ENCODE results near the gene LMNTD1. TPM values are rescaled to one million over a fixed set of nuclear protein-coding genes. Genes with fewer than 3 reads are reported as not detected.

Gene LMNTD1
- total RNA-seq, 2 donors from 2014 or later: not detected

DNA sequence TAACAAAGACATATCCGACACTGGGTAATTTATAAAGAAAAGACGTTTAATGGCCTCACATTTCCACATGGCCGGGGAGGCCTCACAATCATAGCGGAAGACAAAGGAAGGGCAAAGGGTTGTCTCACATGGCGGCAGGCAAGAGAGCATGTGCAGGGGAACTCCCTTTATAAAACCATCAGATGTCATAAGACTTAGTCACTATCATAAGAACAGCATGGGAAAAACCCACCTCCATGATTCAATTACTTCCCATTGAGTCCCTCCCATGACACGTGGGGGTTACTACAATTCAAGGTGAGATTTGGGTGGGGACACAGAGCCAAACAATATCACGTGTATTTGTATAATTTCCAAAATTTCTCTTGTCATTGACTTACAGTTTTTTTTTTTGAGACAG is 5.5 kb upstream of the LMNTD1 start:
- DNase-seq (ENCODE audit: low spot score): no peak
- intact Hi-C loops (cut with DNase I): no loop called here

- no peak for DNase-seq (ENCODE audit: low spot score)
- intact Hi-C loops (cut with DNase I): no loop called here
Observed at GRCh38 chr12:25557830-25558436, 4.8 kb upstream of the LMNTD1 start.

DNA sequence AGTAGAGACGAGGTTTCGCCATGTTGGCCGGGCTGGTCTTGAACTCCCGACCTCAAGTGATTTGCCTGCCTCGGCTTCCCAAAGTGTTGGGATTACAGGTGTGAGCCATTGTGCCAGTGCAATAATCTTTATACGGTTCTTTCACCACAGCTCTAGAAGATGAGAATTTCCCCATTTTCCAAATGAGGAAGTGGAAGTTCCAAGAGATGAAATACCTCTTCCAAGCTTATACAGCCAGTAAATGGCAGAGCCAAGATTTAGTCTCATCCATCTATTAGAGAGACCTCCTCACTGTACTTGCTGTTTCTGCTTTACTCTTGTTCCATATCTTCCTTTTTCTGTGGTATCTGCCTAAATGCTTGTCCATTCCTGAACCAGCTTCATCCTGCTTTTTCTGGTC is 3.1 kb upstream of the LMNTD1 start:
- intact Hi-C loops (cut with DNase I): no loop called here
- DNase-seq (ENCODE audit: low spot score): no peak

DNA sequence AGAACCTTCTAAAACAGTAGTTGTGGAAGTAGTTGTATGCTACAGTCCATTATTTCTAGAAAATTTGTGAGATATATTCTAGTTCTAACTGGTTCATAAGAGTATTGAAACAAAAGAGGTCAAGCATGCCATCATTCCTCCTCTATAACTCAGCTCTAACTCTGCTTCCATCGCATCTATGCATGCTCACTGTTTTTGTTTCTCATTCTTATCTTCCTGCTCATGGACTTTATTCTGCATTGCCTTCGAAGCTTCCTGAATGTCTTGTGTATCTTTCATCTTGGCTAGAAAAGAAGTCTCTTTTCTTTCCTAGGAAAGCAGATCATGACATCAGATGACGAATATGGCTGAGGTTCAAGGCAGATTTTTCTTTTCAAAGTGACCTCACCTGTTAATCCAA is 402 bp downstream of the LMNTD1 start:
- no peak for DNase-seq (ENCODE audit: low spot score)
- intact Hi-C loops (cut with DNase I): no loop called here

DNA sequence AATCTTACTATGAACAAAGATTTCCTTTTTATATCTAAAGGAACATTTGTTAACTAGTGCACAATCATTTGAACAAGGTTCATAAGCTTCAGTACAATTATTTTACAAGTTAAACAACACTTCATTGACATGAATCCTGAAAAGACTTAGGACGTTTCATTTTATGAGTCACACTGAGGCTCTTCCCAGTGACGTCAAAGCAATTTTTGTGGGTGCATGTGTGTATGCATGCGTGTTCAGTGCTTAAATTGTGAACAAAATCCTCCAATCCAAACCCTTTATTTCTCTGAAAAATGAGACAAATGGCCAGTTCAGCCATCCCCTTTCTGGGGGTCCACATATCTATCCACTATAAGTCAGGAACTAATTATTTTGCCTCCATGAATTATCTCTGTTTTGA is 2.9 kb downstream of the LMNTD1 start:
- intact Hi-C loops (cut with DNase I): loop anchor here in 1 of 2 donors (2.0 kb wide), 1 partner anchor 65 kb away; no protein-coding TSS in a partner anchor
- no peak for DNase-seq (ENCODE audit: low spot score)

GRCh38 chr12:25549120-25549519 is 4.0 kb downstream of the LMNTD1 start:
- no peak for DNase-seq (ENCODE audit: low spot score)
- intact Hi-C loops (cut with DNase I): no loop called here

- no peak for DNase-seq (ENCODE audit: low spot score)
- intact Hi-C loops (cut with DNase I): no loop called here
Observed at GRCh38 chr12:25546318-25546717, 6.8 kb downstream of the LMNTD1 start.

DNA sequence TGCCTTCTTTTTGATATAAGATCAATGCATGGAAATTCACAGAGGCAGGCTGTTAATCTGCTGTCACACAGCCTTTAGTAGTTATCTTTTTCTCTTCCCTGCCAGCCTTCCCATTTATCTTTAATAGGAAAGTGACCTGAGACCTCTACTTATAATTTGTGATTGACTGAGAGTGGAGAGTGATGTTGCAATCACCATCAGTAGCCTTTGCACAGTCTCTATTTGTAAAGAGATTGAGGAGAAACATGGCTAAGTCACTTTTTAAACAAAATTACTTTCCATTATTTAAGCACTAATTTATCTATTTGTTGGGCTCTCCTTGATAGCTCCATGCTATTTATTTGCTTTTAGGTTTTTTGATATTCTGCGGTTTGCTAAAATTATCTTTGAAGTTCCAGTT is 19.9 kb downstream of the LMNTD1 start:
- intact Hi-C loops (cut with DNase I): no loop called here
- no peak for DNase-seq (ENCODE audit: low spot score)

GRCh38 chr12:25531502-25532052 is 21.5 kb downstream of the LMNTD1 start:
- DNase-seq (ENCODE audit: low spot score): no peak
- intact Hi-C loops (cut with DNase I): no loop called here

DNA sequence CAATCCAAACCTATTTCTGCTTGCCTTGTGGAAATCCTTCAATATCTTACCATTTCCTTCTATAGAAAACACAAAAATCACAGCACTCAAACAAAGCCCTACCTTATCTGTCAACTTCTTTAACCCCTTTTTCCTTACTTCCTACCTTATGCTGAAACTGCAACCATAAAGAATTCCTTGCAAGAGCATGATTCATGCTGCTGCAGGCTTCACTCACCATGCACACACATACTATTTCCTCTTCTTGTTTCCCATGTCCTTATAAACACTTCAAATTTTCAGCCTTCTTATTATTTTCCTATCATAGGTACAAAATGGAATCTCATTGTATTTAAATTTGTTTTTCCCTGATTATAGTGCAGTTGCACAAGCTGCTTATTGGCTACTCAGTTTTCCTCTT is 23.3 kb downstream of the LMNTD1 start:
- intact Hi-C loops (cut with DNase I): no loop called here
- no peak for DNase-seq (ENCODE audit: low spot score)

DNA sequence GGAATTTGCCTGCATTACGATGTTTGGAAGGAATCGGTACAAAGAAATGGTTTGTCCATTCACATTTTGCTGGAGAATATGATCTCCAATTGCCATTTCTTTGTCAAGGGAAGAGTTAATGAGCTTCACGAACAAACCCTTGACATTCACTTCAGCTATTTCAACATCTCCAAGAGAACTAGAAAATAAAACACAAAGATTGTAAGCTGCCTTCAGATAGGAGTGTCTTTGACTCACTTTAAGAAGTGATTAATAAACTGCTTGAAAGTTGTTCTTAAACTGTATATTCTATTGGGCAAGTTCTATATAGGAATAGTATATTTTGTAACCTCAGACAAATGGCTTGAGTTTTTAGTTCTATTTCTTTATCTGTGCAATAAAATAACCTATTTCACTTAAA is 26.3 kb downstream of the LMNTD1 start:
- no peak for DNase-seq (ENCODE audit: low spot score)
- intact Hi-C loops (cut with DNase I): no loop called here

DNA sequence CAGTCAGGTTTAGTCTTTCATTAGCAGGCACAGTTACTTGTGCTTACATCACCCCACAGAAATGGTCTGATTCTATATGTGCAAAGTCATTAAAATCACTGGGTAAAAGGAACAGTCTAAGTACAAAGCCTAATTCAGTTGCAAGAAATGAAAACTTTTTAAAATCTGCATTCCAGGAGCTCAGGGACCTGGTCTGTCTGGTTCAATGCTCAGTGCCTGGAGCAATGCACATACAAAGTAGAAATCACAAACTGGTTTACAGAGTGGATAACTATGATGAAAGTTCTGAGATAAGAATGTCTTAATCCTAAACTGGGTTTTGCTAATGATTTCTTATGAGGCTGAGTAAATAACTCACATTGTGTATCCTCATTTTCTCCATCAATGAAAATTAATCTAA is 28.7 kb downstream of the LMNTD1 start:
- DNase-seq (ENCODE audit: low spot score): no peak
- intact Hi-C loops (cut with DNase I): no loop called here

DNA sequence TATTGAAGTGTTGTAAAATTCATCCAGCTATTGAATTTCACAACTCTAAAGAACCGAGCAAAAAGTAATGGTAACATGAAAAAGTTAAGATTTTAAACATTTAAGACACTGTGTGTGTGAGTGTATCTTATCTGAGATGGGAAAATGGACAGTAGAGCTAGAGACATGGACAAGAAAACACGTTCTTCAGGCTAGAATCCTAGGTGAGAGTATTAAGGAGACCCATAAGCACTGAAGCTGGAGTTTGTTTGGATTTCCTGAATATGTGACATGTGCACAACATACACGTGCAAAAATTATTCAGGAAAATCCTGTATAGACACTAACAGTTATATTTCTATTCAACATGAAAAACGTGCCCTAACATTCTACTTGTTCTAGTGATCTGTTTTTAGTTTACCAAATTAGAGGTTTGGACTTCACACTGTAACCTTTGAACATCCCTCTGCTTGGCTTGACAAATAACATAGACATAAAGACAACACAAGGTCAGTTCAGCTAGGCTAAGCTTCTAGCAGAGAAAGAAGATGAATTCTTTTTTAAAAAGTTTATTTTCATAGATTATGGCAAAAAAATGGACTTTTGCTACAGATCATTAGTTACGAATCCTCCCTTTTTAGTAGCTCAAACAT is 31.3 kb downstream of the LMNTD1 start:
- DNase-seq (ENCODE audit: low spot score): no peak
- intact Hi-C loops (cut with DNase I): no loop called here

GRCh38 chr12:25518512-25518911 is 34.6 kb downstream of the LMNTD1 start:
- DNase-seq (ENCODE audit: low spot score): no peak
- intact Hi-C loops (cut with DNase I): no loop called here

DNA sequence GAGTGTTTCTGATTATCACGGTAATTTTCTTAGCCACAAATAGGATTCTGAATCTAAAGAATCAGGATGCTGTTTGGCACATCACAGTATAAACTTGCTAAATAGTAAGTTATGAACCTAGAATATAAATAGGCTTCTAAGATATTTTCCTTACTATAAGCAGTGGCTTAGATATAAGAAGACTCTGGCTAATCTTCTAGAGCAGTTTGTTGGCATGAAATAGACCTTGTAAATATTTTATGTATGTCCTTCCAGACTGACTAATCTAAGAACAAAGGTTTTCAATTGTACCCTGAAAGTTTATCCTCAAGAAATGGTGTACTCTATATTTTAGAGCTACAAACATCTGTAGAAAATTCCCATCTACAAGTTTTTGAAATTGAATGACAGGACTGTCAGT is 48.3 kb downstream of the LMNTD1 start:
- intact Hi-C loops (cut with DNase I): no loop called here
- DNase-seq (ENCODE audit: low spot score): no peak

- no peak for DNase-seq (ENCODE audit: low spot score)
- intact Hi-C loops (cut with DNase I): no loop called here
Observed at GRCh38 chr12:25503666-25504065, 49.4 kb downstream of the LMNTD1 start.

DNA sequence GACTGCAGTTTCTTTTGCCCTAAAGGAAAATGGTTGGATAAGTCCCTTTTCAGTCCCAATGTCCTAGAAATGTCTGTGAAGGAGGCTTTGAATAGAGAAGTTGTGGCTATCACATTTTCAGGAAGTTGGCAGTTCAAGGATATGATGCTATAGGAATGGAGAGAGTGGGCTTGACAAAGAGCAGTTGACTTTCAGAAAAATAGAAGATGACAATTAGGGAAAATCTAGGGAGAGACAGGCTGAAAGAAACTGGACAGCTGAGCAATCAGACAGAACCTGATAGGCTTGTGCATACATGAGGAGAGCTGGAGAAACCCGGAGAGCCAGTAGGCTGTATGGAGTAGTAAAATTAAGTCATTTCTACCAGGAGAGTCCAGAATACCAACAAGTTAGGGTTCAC is 50.5 kb downstream of the LMNTD1 start:
- intact Hi-C loops (cut with DNase I): no loop called here
- DNase-seq (ENCODE audit: low spot score): no peak

GRCh38 chr12:25502118-25502517 is 51.0 kb downstream of the LMNTD1 start:
- intact Hi-C loops (cut with DNase I): no loop called here
- no peak for DNase-seq (ENCODE audit: low spot score)

DNA sequence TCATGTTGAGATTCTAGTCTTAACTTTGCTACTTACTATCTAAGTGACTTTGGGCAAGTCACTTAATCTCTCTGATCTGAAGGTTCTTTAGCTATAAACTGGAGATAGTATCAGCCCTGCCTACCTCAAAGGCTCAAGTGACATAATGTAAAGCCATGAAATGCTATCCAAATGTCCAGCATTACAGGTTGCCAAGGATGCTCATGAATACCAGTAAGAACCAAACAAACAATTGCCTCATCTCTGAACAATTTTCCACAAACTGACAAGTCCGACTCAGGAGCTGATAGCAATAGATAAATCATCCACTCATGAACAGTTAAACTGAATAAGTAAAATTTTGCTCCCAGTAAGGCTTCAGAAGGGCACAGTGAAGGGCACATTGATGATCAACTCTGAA is 51.5 kb downstream of the LMNTD1 start:
- intact Hi-C loops (cut with DNase I): no loop called here
- no peak for DNase-seq (ENCODE audit: low spot score)

DNA sequence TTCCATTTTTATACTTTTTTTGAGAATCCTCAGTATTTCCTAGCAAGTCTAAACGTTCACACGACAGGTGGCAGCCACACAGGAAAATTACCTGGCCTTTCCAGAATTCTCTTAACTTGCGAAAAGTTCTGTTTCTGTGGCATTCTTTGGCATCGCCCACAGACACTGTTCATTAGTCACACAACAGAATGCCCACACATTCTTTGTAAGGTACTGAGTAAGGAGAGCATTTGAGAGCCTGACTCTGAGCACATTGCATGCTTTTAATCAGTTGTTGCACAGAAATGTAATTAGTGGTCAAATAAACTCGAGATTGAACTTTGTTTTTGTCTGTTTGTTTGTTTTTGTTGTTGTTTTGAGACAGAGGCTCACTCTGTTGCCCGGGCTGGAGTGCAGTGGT is 52.4 kb downstream of the LMNTD1 start:
- DNase-seq (ENCODE audit: low spot score): no peak
- intact Hi-C loops (cut with DNase I): no loop called here

- intact Hi-C loops (cut with DNase I): no loop called here
- no peak for DNase-seq (ENCODE audit: low spot score)
Observed at GRCh38 chr12:25497021-25497420, 56.1 kb downstream of the LMNTD1 start.

Measured in posterior vena cava (tissue), 2 donors.